HG03342 (cell line): ENCODE measurements around the gene DHRSX.
"Not testable (repeated sequence)": the region's sequence is repeated elsewhere in the genome, so short reads cannot be mapped to it uniquely, and the experiment has no call there.

Experiments
- ATAC-seq: cut with Tn5 transposase; IDR thresholded peaks from one replicate; pipeline ENCODE4 v1.9.1; 2021; ENCODE audit warnings: mild to moderate bottlenecking, moderate library complexity; ENCODE audit not compliant: unreplicated experiment

Gene DHRSX

GRCh38 chrX:2457289-2458133 is 43.3 kb downstream of the DHRSX start:
- ATAC-seq = no peak

- not testable (repeated sequence) for ATAC-seq
These were observed 44.7 kb downstream of the DHRSX start for GRCh38 chrX:2456091-2456490.

- not testable (repeated sequence) for ATAC-seq
These were observed 46.2 kb downstream of the DHRSX start for GRCh38 chrX:2454620-2455019.

GRCh38 chrX:2452799-2453198 is 48.0 kb downstream of the DHRSX start:
- no peak for ATAC-seq

GRCh38 chrX:2452317-2452784 is 48.4 kb downstream of the DHRSX start:
- no peak for ATAC-seq

GRCh38 chrX:2451501-2452316 is 49.1 kb downstream of the DHRSX start:
- ATAC-seq = no peak

GRCh38 chrX:2450681-2451080 is 50.1 kb downstream of the DHRSX start:
- no peak for ATAC-seq

GRCh38 chrX:2449135-2449886 is 51.5 kb downstream of the DHRSX start:
- ATAC-seq = no peak

- no peak for ATAC-seq
These were observed 53.3 kb downstream of the DHRSX start for GRCh38 chrX:2447484-2447883.

- ATAC-seq = no peak
These were observed 54.0 kb downstream of the DHRSX start for GRCh38 chrX:2446815-2447214.

GRCh38 chrX:2445662-2446623 is 54.8 kb downstream of the DHRSX start:
- ATAC-seq = no peak

GRCh38 chrX:2442694-2443093 is 58.1 kb downstream of the DHRSX start:
- ATAC-seq = no peak

GRCh38 chrX:2441466-2441865 is 59.3 kb downstream of the DHRSX start:
- ATAC-seq = no peak

GRCh38 chrX:2439613-2440012 is 61.2 kb downstream of the DHRSX start:
- ATAC-seq = no peak

GRCh38 chrX:2435465-2435864 is 65.3 kb downstream of the DHRSX start:
- no peak for ATAC-seq

- no peak for ATAC-seq
These were observed 66.3 kb downstream of the DHRSX start for GRCh38 chrX:2434270-2435163.

- ATAC-seq = no peak
These were observed 68.4 kb downstream of the DHRSX start for GRCh38 chrX:2432298-2432863.

GRCh38 chrX:2430265-2430825 is 70.4 kb downstream of the DHRSX start:
- no peak for ATAC-seq
